ENCODE data around the gene FAM149B1.
A peak's percentile ranks its signal among the peaks of the same experiment; 100 is the strongest.

FAM149B1 gene

DNA sequence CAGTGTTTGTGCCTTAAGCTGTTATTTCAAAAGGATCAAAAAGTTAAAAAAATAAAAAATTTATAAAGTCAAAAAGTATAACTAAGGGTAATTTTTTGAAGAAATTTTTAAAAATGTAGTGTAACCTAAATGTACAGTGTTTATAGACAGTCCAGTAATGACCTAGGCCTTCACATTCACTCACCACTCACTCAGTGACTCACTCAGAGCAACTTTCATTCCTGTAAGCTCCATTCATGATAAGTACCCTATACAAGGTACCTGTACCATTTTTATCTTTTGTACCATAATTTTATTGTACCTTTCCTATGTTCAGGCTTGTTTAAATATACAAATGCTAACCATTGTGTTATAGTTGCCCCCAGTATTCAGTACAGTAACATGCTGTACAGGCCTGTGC is 57.6 kb downstream of the FAM149B1 start:
- H3K4me3 ChIP-seq (replicated peaks; ENCODE audit: low read depth, low read length) = no peak overlapping the region
- DNase-seq (ENCODE audit: extremely low read depth, low read depth) = no peak
- TF ChIP-seq, protein P1, sequence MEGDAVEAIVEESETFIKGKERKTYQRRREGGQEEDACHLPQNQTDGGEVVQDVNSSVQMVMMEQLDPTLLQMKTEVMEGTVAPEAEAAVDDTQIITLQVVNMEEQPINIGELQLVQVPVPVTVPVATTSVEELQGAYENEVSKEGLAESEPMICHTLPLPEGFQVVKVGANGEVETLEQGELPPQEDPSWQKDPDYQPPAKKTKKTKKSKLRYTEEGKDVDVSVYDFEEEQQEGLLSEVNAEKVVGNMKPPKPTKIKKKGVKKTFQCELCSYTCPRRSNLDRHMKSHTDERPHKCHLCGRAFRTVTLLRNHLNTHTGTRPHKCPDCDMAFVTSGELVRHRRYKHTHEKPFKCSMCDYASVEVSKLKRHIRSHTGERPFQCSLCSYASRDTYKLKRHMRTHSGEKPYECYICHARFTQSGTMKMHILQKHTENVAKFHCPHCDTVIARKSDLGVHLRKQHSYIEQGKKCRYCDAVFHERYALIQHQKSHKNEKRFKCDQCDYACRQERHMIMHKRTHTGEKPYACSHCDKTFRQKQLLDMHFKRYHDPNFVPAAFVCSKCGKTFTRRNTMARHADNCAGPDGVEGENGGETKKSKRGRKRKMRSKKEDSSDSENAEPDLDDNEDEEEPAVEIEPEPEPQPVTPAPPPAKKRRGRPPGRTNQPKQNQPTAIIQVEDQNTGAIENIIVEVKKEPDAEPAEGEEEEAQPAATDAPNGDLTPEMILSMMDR (IDR thresholded peaks at IDR 0.05; ENCODE audit: low read depth, low read length, missing control alignments) = no peak

DNA sequence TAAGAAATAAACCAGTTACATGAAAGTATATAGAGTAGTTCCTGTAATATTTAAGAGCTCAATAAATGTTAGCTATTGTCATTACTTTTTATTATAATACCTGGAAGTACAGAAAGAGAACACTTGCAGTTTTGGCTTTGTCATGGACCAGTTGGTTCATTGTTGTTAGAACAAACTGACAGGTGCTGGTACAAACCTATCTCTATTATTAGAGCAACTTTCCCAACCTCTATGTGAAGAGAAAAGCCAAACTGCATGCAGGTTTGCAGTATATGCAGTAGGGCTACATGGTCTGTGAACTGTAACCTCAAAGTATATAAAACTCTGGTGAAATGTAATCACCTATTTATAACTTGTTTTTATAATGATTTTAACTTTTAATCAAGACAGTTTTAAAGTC is 58.7 kb downstream of the FAM149B1 start:
- no peak overlapping the region for H3K4me3 ChIP-seq (replicated peaks; ENCODE audit: low read depth, low read length)
- TF ChIP-seq, protein P1 (IDR thresholded peaks at IDR 0.05; ENCODE audit: low read depth, low read length, missing control alignments) = no peak
- no peak for DNase-seq (ENCODE audit: extremely low read depth, low read depth)

DNA sequence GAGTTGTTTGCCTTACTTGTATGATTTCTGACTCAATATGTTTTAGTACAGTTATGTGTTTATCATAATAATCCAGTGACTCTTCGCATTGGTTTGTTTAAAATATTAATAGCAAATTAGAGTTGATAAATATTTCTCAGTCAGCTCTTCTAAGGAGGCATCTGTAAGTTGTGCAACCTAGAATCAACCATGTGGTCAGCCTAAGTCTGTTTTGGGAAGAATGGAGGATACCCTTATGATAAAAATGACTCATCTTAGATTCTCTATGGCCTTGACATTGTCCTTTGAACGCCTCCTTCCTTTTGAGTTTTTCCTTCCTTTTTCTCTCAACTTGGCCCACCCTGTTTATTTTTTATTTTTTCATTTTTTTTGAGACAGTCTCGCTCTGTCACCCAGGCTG is 60.3 kb downstream of the FAM149B1 start:
- DNase-seq (ENCODE audit: extremely low read depth, low read depth) = no peak
- TF ChIP-seq, protein P1 (IDR thresholded peaks at IDR 0.05; ENCODE audit: low read depth, low read length, missing control alignments) = no peak
- H3K4me3 ChIP-seq (replicated peaks; ENCODE audit: low read depth, low read length) = no peak overlapping the region

DNA sequence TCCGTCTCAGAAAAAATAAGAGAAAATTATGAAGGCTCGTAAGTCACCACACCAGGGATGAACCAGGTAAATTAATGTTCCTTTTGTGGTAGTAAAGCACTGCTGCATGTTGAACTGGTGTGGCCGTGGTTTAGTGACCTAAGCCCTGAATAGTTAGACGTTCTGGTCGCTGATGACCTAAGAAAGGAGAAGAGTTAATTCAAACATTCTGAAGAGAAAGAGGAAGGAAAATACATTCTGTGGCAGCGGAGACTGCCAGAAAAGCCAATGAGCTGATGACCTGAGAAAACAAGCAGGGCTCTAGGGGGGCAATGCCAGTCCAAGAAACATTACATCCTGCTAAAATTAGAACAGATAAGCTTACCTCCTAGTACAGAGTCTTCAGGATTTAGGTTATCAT is 61.6 kb downstream of the FAM149B1 start:
- DNase-seq (ENCODE audit: extremely low read depth, low read depth) = no peak
- TF ChIP-seq, protein P1 (IDR thresholded peaks at IDR 0.05; ENCODE audit: low read depth, low read length, missing control alignments) = no peak
- H3K4me3 ChIP-seq (replicated peaks; ENCODE audit: low read depth, low read length) = no peak overlapping the region

DNA sequence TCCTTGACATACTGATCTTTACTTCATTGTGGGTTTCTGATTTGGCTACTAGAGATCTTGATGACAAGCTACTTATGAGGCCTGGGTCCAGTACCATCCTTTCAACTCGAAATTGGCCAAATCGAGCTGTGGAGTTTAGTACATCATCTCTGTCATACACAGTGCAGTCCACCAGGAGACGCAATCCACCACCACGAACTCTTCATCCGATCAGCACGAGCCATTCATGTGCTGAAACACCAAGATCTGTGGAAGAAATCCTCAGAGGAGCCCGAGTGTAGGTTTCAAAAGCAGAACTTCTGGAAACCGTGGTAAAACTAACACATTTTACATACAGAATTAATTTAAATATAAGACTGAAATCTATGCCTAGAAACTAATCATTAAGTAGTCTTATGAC is 65.0 kb downstream of the FAM149B1 start:
- TF ChIP-seq, protein P1 (IDR thresholded peaks at IDR 0.05; ENCODE audit: low read depth, low read length, missing control alignments) = peak; percentile 24
- no peak overlapping the region for H3K4me3 ChIP-seq (replicated peaks; ENCODE audit: low read depth, low read length)
- no peak for DNase-seq (ENCODE audit: extremely low read depth, low read depth)

DNA sequence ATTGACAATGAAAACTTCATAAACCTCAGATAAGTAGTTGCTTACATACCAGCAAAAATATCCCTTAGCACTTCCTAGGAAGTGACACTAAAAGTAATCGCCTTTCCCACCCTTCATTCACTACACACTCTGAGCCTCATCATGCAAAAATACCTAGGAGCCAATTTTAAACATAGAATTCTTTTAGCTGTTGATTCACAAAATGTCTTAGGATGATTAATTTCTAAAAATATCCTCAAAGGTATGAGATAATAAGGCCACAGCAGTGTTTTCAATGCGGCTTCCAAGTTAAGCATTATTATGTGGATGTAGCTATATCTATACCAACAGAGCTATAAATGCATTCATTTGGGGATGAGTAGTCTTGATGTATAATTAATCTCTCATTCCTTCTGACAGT is 66.0 kb downstream of the FAM149B1 start:
- TF ChIP-seq, protein P1 (IDR thresholded peaks at IDR 0.05; ENCODE audit: low read depth, low read length, missing control alignments) = no peak
- DNase-seq (ENCODE audit: extremely low read depth, low read depth) = no peak
- H3K4me3 ChIP-seq (replicated peaks; ENCODE audit: low read depth, low read length) = no peak overlapping the region

DNA sequence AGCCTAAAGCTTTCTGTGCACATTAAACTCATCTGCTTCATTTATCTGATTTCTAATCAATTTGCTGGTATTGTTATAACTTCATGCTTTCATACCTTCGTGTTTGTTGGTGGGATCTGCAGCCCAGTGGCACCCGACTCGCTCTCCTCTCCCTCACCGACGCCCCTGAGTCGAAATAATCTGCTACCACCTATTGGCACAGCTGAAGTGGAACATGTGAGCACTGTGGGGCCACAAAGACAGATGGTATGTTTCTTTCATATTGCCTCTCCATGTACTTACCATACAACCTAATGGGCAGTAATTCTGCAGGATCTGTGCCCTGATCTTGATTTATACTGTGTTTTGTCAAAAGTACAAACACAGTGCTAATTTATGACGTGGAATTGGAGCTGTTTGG is 66.8 kb downstream of the FAM149B1 start:
- DNase-seq (ENCODE audit: extremely low read depth, low read depth) = no peak
- H3K4me3 ChIP-seq (replicated peaks; ENCODE audit: low read depth, low read length) = no peak overlapping the region
- TF ChIP-seq, protein P1 (IDR thresholded peaks at IDR 0.05; ENCODE audit: low read depth, low read length, missing control alignments) = no peak

Data from HFF-Myc (cell line).